ENCODE data around the gene TIMM22. TPM values are rescaled to one million over a fixed set of nuclear protein-coding genes. Genes with fewer than 3 reads are reported as not detected.
A peak's percentile ranks its signal among the peaks of the same experiment; 100 is the strongest.
"Not testable (repeated sequence)": the region's sequence is repeated elsewhere in the genome, so short reads cannot be mapped to it uniquely, and the experiment has no call there.

TIMM22 gene
- polyA plus RNA-seq, 1 experiment = 17.7 TPM

- CTCF ChIA-PET = interaction anchor here (1.1 kb wide), 1 partner anchor 63 kb away, joined by 3 read pairs; no protein-coding TSS in a partner anchor
- no peak for DNase-seq (ENCODE audit: low read depth, low spot score)
Observed at GRCh38 chr17:992933-993332, 4.0 kb upstream of the TIMM22 start.

GRCh38 chr17:995324-995723, 1.6 kb upstream of the TIMM22 start:
- POLR2A ChIA-PET; H3K4me3 ChIP-seq (ENCODE audit: low read depth, low read length); DNase-seq (ENCODE audit: low read depth, low spot score); H3K27me3 ChIP-seq (ENCODE audit: control insufficient read depth, insufficient read depth, low read length); H3K9me3 ChIP-seq (ENCODE audit: control insufficient read depth, insufficient read depth, low read length); H3K27ac ChIP-seq (ENCODE audit: low read depth, low read length): not testable (repeated sequence)
- CTCF ChIA-PET = interaction anchor here (0.9 to 2.8 kb wide), 4 partner anchors 13 to 295 kb away, joined by 3 to 33 read pairs (median 4); partner anchors contain the start of gene NXN

More at GRCh38 chr17:992933-993332, 4.0 kb upstream of the TIMM22 start:
- no peak overlapping the region for H3K4me3 ChIP-seq (ENCODE audit: low read depth, low read length)
- H3K27ac ChIP-seq (ENCODE audit: low read depth, low read length) = no peak overlapping the region
- POLR2A ChIA-PET = no interaction called here
- TF ChIP-seq CTCF (IDR thresholded peaks at IDR 0.05; ENCODE audit: low read depth, low read length) = no peak
- H3K27me3 ChIP-seq (ENCODE audit: control insufficient read depth, insufficient read depth, low read length) = no peaks in the 10 kb centered on the region
- H3K9me3 ChIP-seq (ENCODE audit: control insufficient read depth, insufficient read depth, low read length) = peaks cover 4% of the 10 kb centered on the region; the same call in 1 of the 2 replicates

DNA sequence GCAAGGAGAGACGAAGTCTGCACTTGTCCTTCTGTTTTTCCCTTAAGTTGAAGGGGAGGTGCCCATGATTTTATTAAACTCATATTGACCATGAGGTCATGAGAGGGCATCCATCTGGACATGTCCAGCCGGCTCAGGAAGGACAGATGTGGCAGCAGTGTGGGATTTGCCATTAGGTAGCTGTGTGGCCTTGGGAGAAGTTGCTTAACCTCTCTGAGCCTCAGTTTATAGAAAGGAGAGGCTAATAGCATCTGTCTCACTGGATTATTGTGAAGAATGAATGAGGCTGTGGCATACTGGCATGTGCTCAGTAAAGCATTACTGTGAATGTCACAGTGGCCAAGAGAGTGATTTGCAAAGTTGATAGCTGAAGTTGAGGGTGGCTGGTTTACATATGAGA, 1.2 kb downstream of the TIMM22 start:
- Histone ChIP-seq H3K4me3 (ENCODE audit: low read depth, low read length) (peak overlapping the region; percentile 100), H3K27ac (ENCODE audit: low read depth, low read length) (peak overlapping the region; percentile 21), H3K9me3 (ENCODE audit: control insufficient read depth, insufficient read depth, low read length) (peaks cover 4% of the 10 kb centered on the region; the same call in 1 of the 2 replicates), H3K27me3 (ENCODE audit: control insufficient read depth, insufficient read depth, low read length) (no peaks in the 10 kb centered on the region)
- DNase-seq (ENCODE audit: low read depth, low spot score) = no peak
- POLR2A ChIA-PET = no interaction called here
- no peak for TF ChIP-seq CTCF (IDR thresholded peaks at IDR 0.05; ENCODE audit: low read depth, low read length)
- CTCF ChIA-PET = interaction anchor here (1.9 to 10.3 kb wide), 3 partner anchors 16 to 59 kb away, joined by 8 to 141 read pairs (median 33); partner anchors contain the start of gene NXN

DNA sequence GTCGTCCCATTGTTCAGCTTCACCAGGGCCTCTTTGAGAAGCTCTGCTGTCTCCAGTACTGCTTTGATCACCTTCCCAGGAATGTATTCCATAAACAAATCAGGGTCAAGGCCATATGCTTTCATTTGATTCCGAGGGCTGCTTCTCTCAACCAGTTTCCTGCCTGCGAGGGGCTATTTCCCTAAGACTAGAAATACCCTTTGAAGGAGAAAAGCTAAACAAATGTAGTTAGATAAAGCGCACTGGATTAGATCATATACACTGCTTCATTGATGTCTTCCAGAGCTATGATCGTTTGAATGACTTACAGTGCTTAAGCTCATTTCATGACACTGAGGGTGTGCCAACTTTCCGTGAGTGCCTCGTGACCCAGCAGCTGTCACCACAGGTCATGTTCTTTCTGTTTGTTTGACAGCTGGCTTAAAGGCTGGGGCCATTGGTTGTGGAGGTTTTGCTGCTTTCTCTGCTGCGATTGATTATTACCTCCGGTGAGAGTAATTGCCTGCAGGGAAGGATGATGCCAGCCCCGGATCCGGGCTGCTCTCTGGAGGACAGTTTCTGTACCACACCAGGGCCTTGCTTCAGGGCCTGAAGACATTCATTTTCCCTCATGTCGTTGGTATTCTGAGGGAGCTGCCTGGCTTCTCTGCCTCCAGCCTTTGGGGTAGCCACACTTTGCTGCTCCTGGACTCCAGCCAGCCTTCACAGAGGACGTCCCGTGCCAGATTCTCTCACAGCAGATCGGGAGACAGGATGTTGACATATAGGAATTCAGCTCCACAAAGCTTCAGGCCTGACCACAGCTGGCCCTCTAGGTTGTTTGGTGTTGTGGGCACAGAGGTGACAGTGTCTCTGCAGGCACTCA, 3.9 kb downstream of the TIMM22 start:
- TF ChIP-seq CTCF (IDR thresholded peaks at IDR 0.05; ENCODE audit: low read depth, low read length) = no peak
- ChIA-PET CTCF (interaction anchor here (0.9 to 10.3 kb wide), 5 partner anchors 12 to 589 kb away, joined by 3 to 141 read pairs (median 5); no protein-coding TSS in a partner anchor), POLR2A (interaction anchor here (1.0 to 2.5 kb wide), 3 partner anchors 46 to 55 kb away, joined by 3 to 11 read pairs (median 5); no protein-coding TSS in a partner anchor)
- no peaks in the 10 kb centered on the region for H3K27me3 ChIP-seq (ENCODE audit: control insufficient read depth, insufficient read depth, low read length)
- H3K27ac ChIP-seq (ENCODE audit: low read depth, low read length) = peak overlapping the region; percentile 83
- DNase-seq (ENCODE audit: low read depth, low spot score) = no peak
- H3K4me3 ChIP-seq (ENCODE audit: low read depth, low read length) = no peak overlapping the region
- H3K9me3 ChIP-seq (ENCODE audit: control insufficient read depth, insufficient read depth, low read length) = peaks cover 5% of the 10 kb centered on the region; the same call in 1 of the 2 replicates

GRCh38 chr17:1001640-1002411, 4.9 kb downstream of the TIMM22 start:
- no peak overlapping the region for H3K4me3 ChIP-seq (ENCODE audit: low read depth, low read length)
- no peak for TF ChIP-seq CTCF (IDR thresholded peaks at IDR 0.05; ENCODE audit: low read depth, low read length)
- ChIA-PET POLR2A (interaction anchor here (0.7 to 2.5 kb wide), 6 partner anchors 27 to 114 kb away, joined by 3 to 11 read pairs (median 5); no protein-coding TSS in a partner anchor), CTCF (interaction anchor here (0.9 to 10.3 kb wide), 3 partner anchors 13 to 186 kb away, joined by 3 to 141 read pairs (median 3); no protein-coding TSS in a partner anchor)
- no peak for DNase-seq (ENCODE audit: low read depth, low spot score)
- peak overlapping the region; percentile 92 for H3K27ac ChIP-seq (ENCODE audit: low read depth, low read length)
- H3K27me3 ChIP-seq (ENCODE audit: control insufficient read depth, insufficient read depth, low read length) = no peaks in the 10 kb centered on the region
- peaks cover 7% of the 10 kb centered on the region; the same call in 1 of the 2 replicates for H3K9me3 ChIP-seq (ENCODE audit: control insufficient read depth, insufficient read depth, low read length)
